ENCODE data around the gene TMUB2.

Gene TMUB2

DNA sequence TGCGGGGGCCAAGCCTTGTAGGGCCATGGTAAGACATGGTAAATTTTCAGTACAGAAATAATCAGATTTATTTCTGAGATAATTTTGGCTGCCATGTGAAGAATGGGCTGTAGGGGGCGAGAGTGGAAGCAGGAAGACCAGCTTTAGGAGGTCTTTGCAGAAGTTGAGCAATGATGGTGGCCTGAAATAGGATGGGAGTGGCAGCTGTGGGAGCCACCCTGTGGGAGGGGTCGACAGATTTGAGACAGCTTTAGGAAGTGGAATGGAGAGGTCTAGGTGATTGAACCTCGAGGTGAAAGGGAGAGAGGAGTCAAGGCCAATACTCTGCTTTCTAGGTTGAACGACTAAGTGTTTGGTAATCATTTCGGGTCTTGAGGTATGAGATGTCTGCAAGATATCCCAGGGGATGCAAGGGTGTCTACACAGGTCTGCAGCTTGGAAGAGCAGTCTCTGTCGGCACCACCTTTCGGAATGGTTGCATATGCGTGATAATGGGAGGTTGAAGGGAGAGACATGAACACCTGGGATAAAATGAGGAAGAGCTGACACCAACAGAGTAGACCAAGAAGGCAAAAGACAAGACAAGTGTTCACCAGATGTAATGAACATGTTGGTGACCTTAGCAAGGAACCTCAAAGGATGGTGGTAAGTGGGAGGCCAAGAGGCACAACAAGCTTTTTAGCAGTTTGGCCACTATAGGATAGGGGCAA is 17.1 kb downstream of the TMUB2 start:
- no peak overlapping the region for H3K4me3 ChIP-seq (ENCODE audit: low read depth, low read length)
- TF ChIP-seq, protein P1, sequence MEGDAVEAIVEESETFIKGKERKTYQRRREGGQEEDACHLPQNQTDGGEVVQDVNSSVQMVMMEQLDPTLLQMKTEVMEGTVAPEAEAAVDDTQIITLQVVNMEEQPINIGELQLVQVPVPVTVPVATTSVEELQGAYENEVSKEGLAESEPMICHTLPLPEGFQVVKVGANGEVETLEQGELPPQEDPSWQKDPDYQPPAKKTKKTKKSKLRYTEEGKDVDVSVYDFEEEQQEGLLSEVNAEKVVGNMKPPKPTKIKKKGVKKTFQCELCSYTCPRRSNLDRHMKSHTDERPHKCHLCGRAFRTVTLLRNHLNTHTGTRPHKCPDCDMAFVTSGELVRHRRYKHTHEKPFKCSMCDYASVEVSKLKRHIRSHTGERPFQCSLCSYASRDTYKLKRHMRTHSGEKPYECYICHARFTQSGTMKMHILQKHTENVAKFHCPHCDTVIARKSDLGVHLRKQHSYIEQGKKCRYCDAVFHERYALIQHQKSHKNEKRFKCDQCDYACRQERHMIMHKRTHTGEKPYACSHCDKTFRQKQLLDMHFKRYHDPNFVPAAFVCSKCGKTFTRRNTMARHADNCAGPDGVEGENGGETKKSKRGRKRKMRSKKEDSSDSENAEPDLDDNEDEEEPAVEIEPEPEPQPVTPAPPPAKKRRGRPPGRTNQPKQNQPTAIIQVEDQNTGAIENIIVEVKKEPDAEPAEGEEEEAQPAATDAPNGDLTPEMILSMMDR (IDR thresholded peaks at IDR 0.05; ENCODE audit: insufficient read depth, low read depth, low read length, missing control alignments): peak; percentile 77
- peak; percentile 86 for DNase-seq (ENCODE audit: low read depth)

DNA sequence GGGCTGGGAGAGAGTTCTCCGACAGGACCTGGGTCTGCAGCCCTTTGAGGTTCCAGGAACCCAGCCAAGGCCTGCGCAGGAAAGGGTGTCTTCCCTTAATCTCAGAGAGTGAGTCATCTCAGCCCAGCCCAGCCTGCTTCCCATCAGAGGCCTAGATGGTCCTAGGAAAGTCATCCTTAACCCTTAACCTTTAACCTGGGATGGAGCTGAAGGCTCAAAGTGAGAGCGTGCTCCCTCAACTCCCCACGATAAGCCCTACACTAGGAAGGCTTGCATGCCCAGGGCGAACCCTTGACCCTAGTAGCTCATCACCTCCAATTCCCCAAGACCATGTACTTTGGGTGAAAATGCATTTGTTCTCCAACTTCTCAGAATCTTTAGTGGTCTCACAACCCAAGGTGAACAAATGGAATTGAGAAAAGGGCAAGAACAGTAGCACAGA is 17.7 kb downstream of the TMUB2 start:
- H3K4me3 ChIP-seq (ENCODE audit: low read depth, low read length): no peak overlapping the region
- TF ChIP-seq, protein P1 (IDR thresholded peaks at IDR 0.05; ENCODE audit: insufficient read depth, low read depth, low read length, missing control alignments): no peak
- no peak for DNase-seq (ENCODE audit: low read depth)

- no peak for DNase-seq (ENCODE audit: low read depth)
- H3K4me3 ChIP-seq (ENCODE audit: low read depth, low read length): no peak overlapping the region
- TF ChIP-seq, protein P1 (IDR thresholded peaks at IDR 0.05; ENCODE audit: insufficient read depth, low read depth, low read length, missing control alignments): peak; percentile 2
Measured at GRCh38 chr17:44205962-44206824, 19.4 kb downstream of the TMUB2 start.

- no peak overlapping the region for H3K4me3 ChIP-seq (ENCODE audit: low read depth, low read length)
- DNase-seq (ENCODE audit: low read depth): no peak
- TF ChIP-seq, protein P1 (IDR thresholded peaks at IDR 0.05; ENCODE audit: insufficient read depth, low read depth, low read length, missing control alignments): no peak
Measured at GRCh38 chr17:44206825-44207155, 20.0 kb downstream of the TMUB2 start.

DNA sequence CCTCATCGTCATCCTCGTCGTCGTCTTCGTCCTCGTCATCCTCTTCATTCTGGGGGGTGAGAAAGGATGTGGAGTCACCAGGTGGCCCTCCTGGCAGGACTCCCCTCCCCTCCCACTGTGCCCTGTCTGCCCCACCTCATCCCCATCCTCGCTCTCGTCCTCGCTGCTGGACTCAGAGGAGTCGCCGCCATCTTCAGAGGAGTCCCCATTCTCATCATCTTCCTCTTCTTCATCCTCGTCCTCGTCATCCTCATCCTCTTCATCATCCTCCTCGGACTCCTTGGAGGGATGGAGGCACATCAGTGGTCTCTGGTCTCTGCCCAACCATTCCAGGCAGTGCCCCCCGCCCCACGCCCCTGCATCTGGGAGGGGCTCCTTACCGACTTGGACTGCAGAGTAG is 20.5 kb downstream of the TMUB2 start:
- TF ChIP-seq, protein P1 (IDR thresholded peaks at IDR 0.05; ENCODE audit: insufficient read depth, low read depth, low read length, missing control alignments): no peak
- H3K4me3 ChIP-seq (ENCODE audit: low read depth, low read length): no peak overlapping the region
- no peak for DNase-seq (ENCODE audit: low read depth)

GRCh38 chr17:44207743-44208142 is 21.0 kb downstream of the TMUB2 start:
- no peak overlapping the region for H3K4me3 ChIP-seq (ENCODE audit: low read depth, low read length)
- TF ChIP-seq, protein P1 (IDR thresholded peaks at IDR 0.05; ENCODE audit: insufficient read depth, low read depth, low read length, missing control alignments): no peak
- DNase-seq (ENCODE audit: low read depth): no peak
